CD14-positive monocyte (primary cell): ENCODE measurements around the gene MSRB3. TPM values are rescaled to one million over a fixed set of nuclear protein-coding genes. Genes with fewer than 3 reads are reported as not detected.
A peak's percentile ranks its signal among the peaks of the same experiment; 100 is the strongest.

ENCODE experiments used
- DNase-seq, 3 donors: peaks; one replicate each; pipeline ENCODE4 v3.0.0-alpha.2; 2011 to 2022
- H2AFZ ChIP-seq: 2 replicates; pipeline ENCODE4 v1.6.0; 2012; ENCODE audit warnings: mild to moderate bottlenecking, low read depth, low read length, inconsistent platforms; ENCODE audit not compliant: insufficient read depth, poor library complexity, severe bottlenecking
- H3K27ac ChIP-seq, 2 donors: 1 replicate in 1 of 2; 2 replicates in 1 of 2; pipeline ENCODE4 v1.5.1; 2012 to 2013; ENCODE audit warnings: low read length in 2 of 2, control low read depth in 1 of 2, inconsistent platforms in 1 of 2, low read depth in 1 of 2, mild to moderate bottlenecking in 1 of 2
- H3K27me3 ChIP-seq, 2 donors: one replicate each; pipeline versions ENCODE4 v1.6.0 to v1.6.1; 2011 to 2013; ENCODE audit warnings: low read length in 2 of 2; ENCODE audit not compliant: control insufficient read depth in 2 of 2, insufficient read depth in 2 of 2
- H3K36me3 ChIP-seq, 2 donors: replicated peaks in 1 of 2; 1 replicate in 1 of 2; 2 replicates in 1 of 2; pipeline versions ENCODE4 v1.5.1 to v1.6.1; 2012 to 2013; ENCODE audit warnings: low read length in 2 of 2, control low read depth in 1 of 2, inconsistent platforms in 1 of 2, mild to moderate bottlenecking in 1 of 2; ENCODE audit not compliant: insufficient read depth in 2 of 2, control insufficient read depth in 1 of 2
- H3K4me1 ChIP-seq, 2 donors: 1 replicate in 1 of 2; 2 replicates in 1 of 2; pipeline versions ENCODE4 v1.5.1 to v1.6.1; 2012 to 2013; ENCODE audit warnings: low read length in 2 of 2, control low read depth in 1 of 2, inconsistent platforms in 1 of 2, mild to moderate bottlenecking in 1 of 2, moderate library complexity in 1 of 2; ENCODE audit not compliant: insufficient read depth in 2 of 2, control insufficient read depth in 1 of 2
- H3K4me2 ChIP-seq: replicated peaks from 2 replicates; pipeline ENCODE3; 2012; ENCODE audit warnings: low read length, moderate library complexity, mild to moderate bottlenecking; ENCODE audit not compliant: poor library complexity, severe bottlenecking; ENCODE audit errors: extremely low read depth
- H3K4me3 ChIP-seq, 3 experiments: fragments of 200-600 bp in 1 of 3; sonication (generic) in 1 of 3; replicated peaks in 1 of 3; 1 replicate in 2 of 3; 2 replicates in 1 of 3; pipeline ENCODE4 v1.5.1; 2011 to 2013; ENCODE audit warnings: low read length in 3 of 3, mild to moderate bottlenecking in 3 of 3, control low read depth in 2 of 3, low read depth in 2 of 3, inconsistent platforms in 1 of 3, moderate library complexity in 1 of 3
- H3K79me2 ChIP-seq: 2 replicates; pipeline ENCODE4 v1.6.0; 2012; ENCODE audit warnings: mild to moderate bottlenecking, control low read depth, inconsistent platforms, low read length, moderate library complexity; ENCODE audit not compliant: insufficient read depth
- H3K9ac ChIP-seq: 2 replicates; pipeline ENCODE4 v1.6.0; 2017; ENCODE audit warnings: low read length, mild to moderate bottlenecking; ENCODE audit not compliant: insufficient read depth, poor library complexity, severe bottlenecking
- H3K9me3 ChIP-seq, 2 donors: replicated peaks in 1 of 2; 1 replicate in 1 of 2; 2 replicates in 1 of 2; pipeline versions ENCODE4 v1.5.1 to v1.6.1; 2012 to 2013; ENCODE audit warnings: low read length in 2 of 2, control low read depth in 1 of 2; ENCODE audit not compliant: control insufficient read depth in 1 of 2, insufficient read depth in 1 of 2
- H4K20me1 ChIP-seq: 2 replicates; pipeline ENCODE4 v1.6.0; 2012; ENCODE audit warnings: mild to moderate bottlenecking, low read length, control low read depth, moderate library complexity; ENCODE audit not compliant: insufficient read depth
- H3K27ac Mint-ChIP-seq, 7 donors: one replicate each; pipeline ENCODE4 v1.8.0; 2020; ENCODE audit warnings: mild to moderate bottlenecking in 7 of 7, mixed read lengths in 7 of 7, moderate library complexity in 6 of 7, inconsistent platforms in 2 of 7
- H3K27me3 Mint-ChIP-seq, 3 donors: one replicate each; pipeline ENCODE4 v1.8.0; 2021 to 2022; ENCODE audit warnings: low read depth in 3 of 3, mild to moderate bottlenecking in 3 of 3, mixed read lengths in 3 of 3, moderate library complexity in 3 of 3, inconsistent platforms in 1 of 3
- H3K36me3 Mint-ChIP-seq, 2 donors: one replicate each; pipeline ENCODE4 v1.8.0; 2020; ENCODE audit warnings: mixed read lengths in 2 of 2, inconsistent platforms in 1 of 2, mild to moderate bottlenecking in 1 of 2
- H3K4me1 Mint-ChIP-seq: one replicate; pipeline ENCODE4 v1.8.0; 2020; ENCODE audit warnings: mild to moderate bottlenecking, mixed read lengths
- H3K4me3 Mint-ChIP-seq, 2 donors: one replicate each; pipeline ENCODE4 v1.8.0; 2020; ENCODE audit warnings: mild to moderate bottlenecking in 2 of 2, mixed read lengths in 2 of 2, moderate library complexity in 1 of 2
- H3K9me3 Mint-ChIP-seq, 7 donors: one replicate each; pipeline ENCODE4 v1.8.0; 2020 to 2022; ENCODE audit warnings: mixed read lengths in 7 of 7, mild to moderate bottlenecking in 6 of 7, moderate library complexity in 6 of 7, inconsistent platforms in 2 of 7
- CTCF ChIP-seq: fragments of 200-600 bp; IDR thresholded peaks from one replicate; pipeline ENCODE4 v1.8.0; 2022; ENCODE audit warnings: antibody characterized with exemption, mild to moderate bottlenecking
- WGBS: methylation state at CpG from one replicate; pipeline ENCODE4 v1.1.5; 2013; ENCODE audit warnings: missing lambda C conversion rate; ENCODE audit not compliant: insufficient coverage; 5-methylcytosine and 5-hydroxymethylcytosine counted together
- intact Hi-C, 2 donors: fragments of 100-400 bp; cut with micrococcal nuclease; formaldehyde crosslinking; loops; one replicate each; pipeline versions ENCODE4 v1.15.0 to v1.15.1; 2023
- polyA plus RNA-seq, 3 donors: library from polyadenylated mRNA; depleted of rRNA in 1 of 3; unstranded in 2 of 3; stranded (reverse) in 1 of 3; fragments of 300-500 nt in 2 of 3; fragments of >200 nt in 1 of 3; fragmentation: Illumina TruSeq in 2 of 3; gene quantifications; 1 replicate in 2 of 3; 2 replicates in 1 of 3; pipeline ENCODE4 v1.2.3, GENCODE V29; 2012 to 2021

MSRB3 gene
- polyA plus RNA-seq, 3 donors = 0.25 to 1.1 (median 1.0) TPM

GRCh38 chr12:65407388-65408149 lies 129.1 kb downstream of the MSRB3 start:
- no peaks in the 10 kb centered on the region for H3K79me2 ChIP-seq
- H3K36me3 Mint-ChIP-seq = peaks cover 4% of the 10 kb centered on the region in 2 donors
- H3K4me1 ChIP-seq = peaks cover 11 to 14% of the 10 kb centered on the region in 2 donors
- no peak for TF ChIP-seq CTCF
- H3K36me3 ChIP-seq = no peaks in the 10 kb centered on the region
- H3K4me3 ChIP-seq = no peak overlapping the region
- no peak for DNase-seq
- intact Hi-C loops = no loop called here
- H3K9ac ChIP-seq = no peak overlapping the region
- H2AFZ ChIP-seq = no peak overlapping the region
- no CpG with 5 or more reads among the region's 4 CpGs for WGBS
- no peak overlapping the region for H3K4me2 ChIP-seq
- H3K9me3 Mint-ChIP-seq = peaks cover 0 to 12% (median 8%) of the 10 kb centered on the region in 7 donors
- H3K27me3 Mint-ChIP-seq = no peaks in the 10 kb centered on the region
- H3K4me3 Mint-ChIP-seq = no peak overlapping the region
- H3K4me1 Mint-ChIP-seq = peaks cover 20% of the 10 kb centered on the region
- peaks cover 8 to 13% of the 10 kb centered on the region in 2 donors for H3K9me3 ChIP-seq
- H3K27ac ChIP-seq = no peak overlapping the region
- no peaks in the 10 kb centered on the region for H4K20me1 ChIP-seq
- H3K27me3 ChIP-seq = no peaks in the 10 kb centered on the region
- peak overlapping the region in 2 of 7 donors; percentile 28 to 55 for H3K27ac Mint-ChIP-seq

- Mint-ChIP-seq H3K4me1 (peaks cover 24% of the 10 kb centered on the region), H3K27ac (no peak overlapping the region), H3K9me3 (peaks cover 0 to 9% (median 5%) of the 10 kb centered on the region in 7 donors), H3K27me3 (peaks cover 0 to 1% (median 0%) of the 10 kb centered on the region in 3 donors), H3K36me3 (peaks cover 4% of the 10 kb centered on the region in 2 donors), H3K4me3 (no peak overlapping the region)
- Histone ChIP-seq H2AFZ (no peak overlapping the region), H3K36me3 (no peaks in the 10 kb centered on the region), H3K4me3 (no peak overlapping the region), H3K9ac (no peak overlapping the region), H3K79me2 (no peaks in the 10 kb centered on the region), H3K27me3 (no peaks in the 10 kb centered on the region), H3K9me3 (peaks cover 0 to 7% of the 10 kb centered on the region in 2 donors), H3K4me1 (peaks cover 11 to 14% of the 10 kb centered on the region in 2 donors), H3K4me2 (no peak overlapping the region), H3K27ac (no peak overlapping the region), H4K20me1 (no peaks in the 10 kb centered on the region)
- no peak for TF ChIP-seq CTCF
- WGBS = no CpG with 5 or more reads among the region's 4 CpGs
- no peak for DNase-seq
- intact Hi-C loops = no loop called here
These were observed 130.0 kb downstream of the MSRB3 start for GRCh38 chr12:65408441-65408840.
